HG03095 (cell line): ENCODE data around the gene IL19.

Experiments
- ATAC-seq: cut with Tn5 transposase; IDR thresholded peaks from one replicate; pipeline ENCODE4 v1.9.1; 2021; ENCODE audit warnings: moderate library complexity; ENCODE audit not compliant: unreplicated experiment

IL19 gene

DNA sequence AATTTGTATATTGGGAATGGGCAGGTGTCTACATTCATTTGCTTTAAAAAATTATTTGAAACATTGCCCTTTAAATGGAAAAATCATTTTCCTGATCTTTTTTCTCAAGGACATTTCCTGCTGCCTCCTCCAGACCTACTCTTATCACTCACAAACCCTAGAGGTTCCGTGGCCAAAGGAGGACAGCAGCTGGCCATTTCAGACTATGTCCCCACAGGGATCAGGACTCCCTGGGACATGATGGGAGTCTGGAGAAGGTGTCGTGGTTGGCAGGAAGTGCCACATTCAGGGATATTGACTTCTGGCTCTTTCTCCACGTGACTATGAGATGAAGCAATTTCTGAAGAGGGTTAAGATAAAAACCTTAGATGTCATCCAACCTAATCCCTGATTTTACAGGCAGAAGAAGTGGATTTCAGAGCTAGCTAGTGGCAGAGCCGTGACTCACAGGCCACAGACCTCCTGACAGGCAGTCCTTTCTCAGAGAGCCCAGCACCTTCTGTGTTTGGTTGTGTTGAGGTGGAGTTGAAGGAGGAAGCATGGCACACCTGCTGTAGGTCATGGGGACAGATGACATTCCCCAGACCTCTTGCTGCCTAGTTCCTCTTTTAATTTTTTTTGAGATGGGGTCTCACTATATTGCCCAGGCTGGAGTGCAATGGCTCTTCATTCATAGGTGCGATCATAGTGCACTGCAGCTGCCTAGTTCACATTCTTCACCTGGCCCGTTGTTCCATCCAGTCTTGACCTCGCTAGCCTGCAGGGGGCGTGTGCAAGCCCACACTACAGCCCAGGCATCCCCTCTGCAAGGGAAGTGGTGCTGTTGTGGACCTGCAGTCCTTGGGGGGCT is 27.2 kb downstream of the IL19 start:
- ATAC-seq = no peak

DNA sequence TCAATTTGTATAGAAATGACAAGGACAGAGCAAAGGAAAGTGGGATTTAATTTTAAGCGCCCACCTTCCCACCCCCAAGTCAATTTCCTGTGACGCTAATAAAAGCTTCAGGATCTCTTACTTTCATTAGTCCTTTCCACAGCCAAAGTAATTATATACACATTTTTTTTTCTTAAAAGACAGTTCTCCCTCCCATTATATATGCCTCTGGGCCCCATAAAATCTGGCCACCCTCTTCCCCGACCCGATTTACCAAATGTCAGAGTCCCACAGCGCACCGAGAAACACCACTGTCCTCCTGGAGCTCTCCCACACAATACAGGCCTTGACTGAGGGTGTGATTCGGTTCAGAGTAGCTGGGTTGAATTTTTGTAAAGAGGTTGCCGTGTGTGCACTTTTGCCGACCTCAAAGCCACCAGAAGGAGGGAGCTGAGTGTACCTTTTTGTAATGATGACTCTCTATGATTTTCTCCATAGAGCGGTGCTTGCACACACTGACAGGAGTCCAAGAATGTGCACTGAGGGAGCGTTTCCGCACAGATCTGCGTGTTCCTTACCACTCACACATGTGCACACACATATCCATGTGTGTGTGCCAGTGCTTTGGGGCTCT is 27.9 kb downstream of the IL19 start:
- no peak for ATAC-seq

DNA sequence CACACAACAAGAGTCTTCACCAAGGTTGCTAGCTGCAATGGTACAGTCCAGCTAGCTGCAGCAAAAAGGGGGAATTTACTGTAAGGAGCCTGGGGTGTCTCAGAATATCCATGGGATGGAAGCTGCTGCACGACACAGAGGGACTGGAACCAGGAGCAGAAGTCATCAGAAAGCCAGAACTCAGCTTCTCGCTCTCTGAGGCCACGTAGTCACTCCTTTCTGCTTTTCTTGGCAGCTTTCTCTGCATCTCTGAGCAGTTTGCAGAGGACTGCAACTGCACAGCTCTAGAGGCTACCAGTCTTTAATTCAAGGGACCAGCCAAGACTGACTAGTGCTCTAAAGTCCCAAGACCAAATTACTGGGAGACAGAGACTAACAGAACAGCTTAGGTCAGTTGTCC is 28.7 kb downstream of the IL19 start:
- no peak for ATAC-seq

DNA sequence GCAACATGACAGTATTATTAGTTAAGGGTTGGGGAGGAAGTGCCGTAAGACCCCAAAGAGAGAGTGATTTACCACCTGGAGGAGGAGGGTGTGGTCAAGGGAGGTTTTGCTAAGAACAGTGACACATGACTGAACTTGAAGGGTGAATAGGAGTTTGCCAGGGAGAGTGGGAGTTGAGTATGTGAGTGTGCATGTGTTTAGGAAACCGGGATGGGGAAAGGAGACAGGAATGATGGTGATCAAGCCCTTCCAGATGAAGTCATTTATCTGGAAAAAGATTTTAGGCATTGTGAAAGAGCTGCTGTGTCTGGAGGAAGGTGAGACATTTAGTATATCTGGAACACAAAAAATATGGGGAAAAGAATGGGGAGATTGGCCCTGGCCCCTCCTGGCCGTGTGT is 29.8 kb downstream of the IL19 start:
- no peak for ATAC-seq

DNA sequence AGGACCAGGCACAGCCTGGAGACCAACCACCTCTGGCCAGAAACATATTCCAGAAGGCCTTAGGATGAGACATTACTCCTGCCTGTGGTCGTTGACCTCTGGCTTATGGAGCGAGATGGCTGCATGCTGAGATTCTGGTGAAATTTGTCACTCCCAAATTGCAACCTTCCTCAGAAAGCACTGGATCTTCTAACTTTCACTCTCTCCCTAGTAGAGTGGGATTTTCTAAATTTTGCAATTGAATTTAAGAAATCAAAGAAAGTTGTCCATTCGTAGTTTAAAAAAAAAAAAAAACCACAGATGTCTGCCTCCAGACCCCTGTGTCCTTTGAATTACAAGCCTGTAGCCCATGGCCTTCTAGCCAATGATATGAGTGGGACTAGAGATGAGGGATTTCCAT is 30.3 kb downstream of the IL19 start:
- no peak for ATAC-seq

DNA sequence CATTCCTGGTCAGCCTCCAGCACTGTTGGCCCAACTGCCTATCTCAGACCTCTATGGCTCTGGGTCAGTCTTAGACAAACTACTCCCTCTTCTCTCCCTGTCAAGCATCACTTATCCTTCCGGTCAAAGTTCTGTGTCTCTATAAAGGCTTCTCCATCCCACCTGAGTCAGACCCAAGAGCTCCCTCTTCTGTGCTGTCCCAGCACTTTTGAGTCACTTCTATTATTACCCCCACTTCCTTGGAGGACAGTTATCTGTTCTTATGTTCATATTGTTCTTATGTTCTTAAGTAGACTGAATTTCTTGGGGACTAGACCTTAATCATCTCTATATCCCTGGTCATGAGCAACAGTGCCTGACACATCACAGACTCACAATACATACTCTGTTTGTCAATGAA is 30.9 kb downstream of the IL19 start:
- no peak for ATAC-seq

DNA sequence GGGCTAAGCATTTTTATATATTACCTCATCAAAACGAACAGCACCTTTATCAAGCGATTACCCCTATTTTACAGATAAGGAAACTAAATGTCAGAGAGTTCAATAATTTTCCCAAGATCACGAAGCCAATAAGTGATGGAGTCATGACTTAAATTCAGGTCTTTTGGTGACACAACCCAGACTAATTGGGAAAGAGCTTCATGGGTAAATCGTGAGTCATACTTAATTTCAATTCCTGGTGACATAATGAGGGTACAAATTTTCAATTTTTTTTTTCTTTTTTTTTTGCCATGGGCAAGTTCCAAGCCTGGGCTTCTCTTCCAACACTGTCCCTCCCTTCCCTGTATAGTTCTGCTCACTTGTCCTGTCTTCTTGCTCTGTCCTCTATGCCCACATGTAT is 31.8 kb downstream of the IL19 start:
- no peak for ATAC-seq

DNA sequence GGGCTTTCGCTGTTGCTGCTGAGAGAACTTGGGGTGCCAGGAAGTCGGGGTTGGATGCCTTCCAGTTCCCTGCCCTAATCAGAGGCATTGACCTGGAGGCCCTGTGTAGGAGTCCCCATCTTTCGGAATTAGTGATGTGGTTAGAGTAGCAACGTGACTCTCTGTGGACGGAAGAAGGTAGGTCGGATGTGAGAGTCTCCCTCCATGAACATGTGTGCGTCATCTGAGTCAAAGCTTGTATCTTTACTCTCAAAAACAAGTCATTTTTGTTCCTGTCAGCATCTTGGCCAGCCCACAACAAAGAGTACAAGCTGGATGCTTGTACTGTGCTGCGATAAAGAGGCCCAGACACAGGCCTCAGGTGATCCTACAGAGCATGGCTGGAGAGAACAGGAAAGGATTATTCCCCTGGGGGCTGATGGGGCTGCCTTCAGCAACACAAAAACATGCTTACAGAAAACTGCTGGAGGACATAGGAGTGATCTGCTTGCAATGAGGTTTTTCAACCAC is 32.7 kb downstream of the IL19 start:
- peak; percentile 97 for ATAC-seq

DNA sequence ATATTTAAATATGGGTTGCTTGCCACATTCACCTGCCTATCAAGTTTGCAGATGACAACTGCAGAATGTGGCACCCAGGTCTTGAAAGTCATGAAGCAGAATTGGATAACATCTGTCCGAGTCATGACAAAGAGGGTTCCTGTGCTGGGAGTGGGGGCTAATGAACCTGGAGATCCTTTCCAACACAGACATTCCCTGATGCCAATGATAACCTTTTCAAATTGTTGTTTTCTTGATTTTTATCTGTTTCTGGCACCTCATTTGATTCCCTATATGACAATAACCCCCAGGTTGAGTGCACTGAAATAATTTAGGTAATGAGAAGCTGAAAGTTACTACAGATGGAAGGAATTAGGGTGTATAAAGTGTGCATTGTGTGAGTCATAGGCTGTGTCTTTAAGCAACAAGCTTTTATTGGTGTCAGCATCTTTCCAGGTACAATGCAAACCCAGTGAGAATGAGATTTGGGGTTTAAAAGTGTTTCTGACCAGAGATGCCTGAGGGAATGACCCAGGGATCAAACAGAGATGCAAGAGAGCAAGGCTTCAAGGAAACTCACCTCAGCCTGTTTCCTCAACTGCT is 33.7 kb downstream of the IL19 start:
- no peak for ATAC-seq

DNA sequence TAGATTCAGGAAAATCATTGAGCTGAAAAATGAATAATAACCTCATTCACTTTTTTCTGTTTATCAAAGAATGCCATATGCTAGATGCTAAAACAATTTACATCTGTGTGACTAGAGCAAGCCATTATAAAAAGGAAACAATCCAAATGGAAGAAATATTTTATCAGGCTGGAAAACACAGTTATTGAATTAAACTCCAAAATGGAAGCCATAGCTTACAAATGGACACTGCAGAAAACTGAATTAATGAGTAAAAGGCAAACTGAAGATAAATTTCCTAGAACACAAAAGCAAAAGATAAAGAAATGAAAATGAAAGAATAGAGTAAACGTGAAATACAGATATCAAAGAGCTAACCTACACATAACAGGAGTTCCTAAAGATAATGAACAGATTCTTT is 34.8 kb downstream of the IL19 start:
- ATAC-seq = no peak

DNA sequence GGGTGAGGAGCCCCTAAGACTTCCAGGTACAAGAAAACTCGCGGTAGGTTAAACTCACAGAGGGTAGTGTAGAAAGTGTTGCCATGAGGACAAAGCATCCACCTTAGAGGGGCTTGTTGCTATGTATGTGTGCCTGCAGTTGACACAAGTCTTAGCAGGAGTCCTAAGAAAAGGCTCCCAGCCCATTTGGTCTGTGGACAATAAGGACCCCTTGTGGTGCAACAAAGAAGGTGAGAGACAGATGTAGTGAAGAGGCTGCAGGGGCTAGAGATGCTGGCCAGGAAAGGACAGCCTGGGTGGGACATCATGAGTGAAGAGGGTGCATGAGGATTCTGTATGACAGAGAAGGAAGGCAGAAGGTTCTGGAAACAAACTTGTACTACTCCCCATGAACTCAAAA is 38.0 kb downstream of the IL19 start:
- peak; percentile 57 for ATAC-seq

DNA sequence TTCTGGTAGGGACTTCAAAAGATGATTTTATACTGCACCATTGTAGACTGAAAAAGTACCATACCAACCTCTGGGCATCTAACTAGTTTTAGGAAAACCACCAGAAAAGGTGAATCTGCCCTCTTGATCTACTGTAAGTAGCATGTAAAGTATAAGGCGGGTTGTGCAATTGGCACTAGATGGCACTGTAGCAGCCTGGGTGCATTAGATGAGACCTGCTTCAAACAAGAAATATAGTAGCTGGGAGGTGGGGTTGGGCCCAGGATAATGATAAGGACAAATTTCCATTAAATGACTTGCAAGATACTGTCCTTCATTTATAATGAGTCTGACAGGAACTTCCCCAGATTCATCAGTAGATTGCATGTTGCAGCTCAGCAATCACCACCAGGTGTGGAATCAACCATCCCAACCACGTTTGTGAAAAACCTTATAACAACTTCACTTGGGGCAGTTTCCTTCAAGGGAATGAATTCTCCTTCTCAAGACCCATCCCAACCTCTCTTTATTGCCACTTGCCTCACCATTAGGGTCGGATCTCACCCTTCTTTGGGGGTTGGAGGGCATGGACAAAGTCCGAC is 39.0 kb downstream of the IL19 start:
- ATAC-seq = no peak

DNA sequence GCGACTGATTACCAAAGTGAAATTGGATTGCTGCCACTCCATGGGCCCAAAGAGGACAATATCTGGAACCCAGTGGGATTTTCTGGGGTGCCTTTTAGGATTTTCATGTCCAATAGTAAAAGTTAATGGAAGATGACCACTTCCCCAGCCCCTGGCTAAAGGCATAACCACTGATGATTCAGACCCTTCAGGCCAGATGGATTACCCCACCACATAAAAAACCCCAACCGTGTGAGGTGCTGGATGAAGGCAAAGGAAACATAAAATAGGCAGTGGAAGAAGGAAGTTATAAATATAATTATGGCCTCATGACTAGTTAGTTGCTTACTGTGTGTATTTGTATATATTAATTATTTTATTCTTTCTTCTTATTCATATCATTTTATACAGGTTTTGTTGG is 41.9 kb downstream of the IL19 start:
- ATAC-seq = no peak

DNA sequence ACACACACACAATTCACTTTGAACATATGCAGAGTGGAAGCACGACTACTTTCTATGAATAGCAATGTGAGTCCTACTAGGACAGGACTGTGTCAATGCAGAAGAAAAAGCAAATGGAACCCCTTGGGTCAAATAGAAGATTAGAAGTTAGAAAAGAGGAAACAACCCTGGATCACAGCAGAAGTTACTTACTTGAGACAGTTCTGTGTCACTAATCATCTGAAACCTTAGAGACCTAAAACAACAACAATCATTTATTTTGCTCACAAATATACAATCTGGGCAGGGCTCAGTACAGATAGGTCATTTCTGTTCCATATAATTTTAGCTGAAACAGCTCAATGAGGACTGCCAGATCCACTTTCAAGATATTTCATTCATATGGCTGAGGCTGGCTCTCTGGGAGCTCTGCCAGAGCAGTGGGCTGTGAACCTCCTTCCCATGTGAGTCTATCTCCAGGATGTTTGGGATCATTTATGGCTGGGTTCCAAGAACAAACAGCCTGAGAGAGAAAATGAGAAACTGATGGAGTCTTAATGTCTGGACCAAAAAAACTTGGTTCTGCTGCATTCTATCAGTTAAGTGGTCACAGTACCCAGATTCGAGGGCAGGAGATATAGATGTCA is 44.3 kb downstream of the IL19 start:
- no peak for ATAC-seq

DNA sequence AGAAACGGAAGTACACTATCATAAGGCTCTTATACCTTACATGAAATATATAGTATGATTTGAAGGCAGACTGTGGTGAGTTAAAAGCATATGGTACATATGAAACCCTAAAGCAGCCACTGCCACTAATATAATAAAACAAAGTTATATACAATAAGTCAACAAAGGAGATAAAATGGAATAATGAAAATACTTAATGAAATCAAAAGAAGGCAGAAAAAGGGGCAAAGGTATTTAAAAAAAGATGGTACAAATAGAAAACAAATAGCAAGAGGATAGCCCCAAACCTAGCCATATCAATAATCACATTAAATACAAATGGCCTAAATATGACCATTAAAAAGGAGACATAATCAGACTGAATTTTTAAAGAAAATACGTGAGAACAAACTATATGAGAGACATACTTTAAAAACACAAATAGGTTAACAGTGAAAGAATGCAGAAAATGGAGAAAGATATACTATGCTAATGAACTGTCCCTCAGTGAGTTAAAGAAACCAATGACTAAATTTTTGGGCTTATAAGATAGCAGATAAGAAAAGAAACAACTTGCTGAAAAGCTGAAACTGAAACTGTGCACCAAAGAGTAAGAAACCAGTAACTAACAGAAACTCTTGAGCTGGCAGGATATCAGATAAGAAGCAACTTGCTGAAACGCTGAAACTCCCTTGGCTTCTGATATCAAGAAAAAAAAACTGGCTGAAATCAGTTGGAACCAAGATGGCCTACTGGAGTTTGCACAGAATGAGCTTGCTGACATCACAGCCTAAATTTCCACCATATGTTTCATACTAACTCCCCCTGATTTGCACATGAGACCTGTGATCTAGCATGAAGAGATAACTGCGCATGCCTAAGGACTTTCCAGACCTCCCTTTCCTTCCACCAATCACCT is 46.1 kb downstream of the IL19 start:
- ATAC-seq = peak; percentile 59

DNA sequence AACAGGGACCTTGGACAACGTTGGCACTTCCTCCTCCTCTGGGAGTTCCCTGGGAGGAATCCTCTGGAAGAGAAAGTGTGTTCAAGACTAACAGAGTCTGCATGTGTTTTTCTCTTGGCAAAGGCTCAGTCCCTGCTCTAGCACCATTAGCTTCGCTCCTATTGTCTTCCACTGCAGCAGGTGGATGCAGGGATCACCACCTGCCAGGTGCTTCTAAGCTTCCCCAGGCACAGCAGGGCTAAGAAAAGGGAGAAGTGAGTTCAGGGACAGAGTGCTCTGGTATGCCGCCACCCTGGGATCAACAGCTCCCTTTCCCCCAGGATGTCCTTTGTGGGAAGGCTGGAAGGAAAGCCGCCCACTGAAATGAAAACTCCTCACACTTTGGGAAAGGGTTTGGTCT is 50.9 kb downstream of the IL19 start:
- ATAC-seq = no peak

DNA sequence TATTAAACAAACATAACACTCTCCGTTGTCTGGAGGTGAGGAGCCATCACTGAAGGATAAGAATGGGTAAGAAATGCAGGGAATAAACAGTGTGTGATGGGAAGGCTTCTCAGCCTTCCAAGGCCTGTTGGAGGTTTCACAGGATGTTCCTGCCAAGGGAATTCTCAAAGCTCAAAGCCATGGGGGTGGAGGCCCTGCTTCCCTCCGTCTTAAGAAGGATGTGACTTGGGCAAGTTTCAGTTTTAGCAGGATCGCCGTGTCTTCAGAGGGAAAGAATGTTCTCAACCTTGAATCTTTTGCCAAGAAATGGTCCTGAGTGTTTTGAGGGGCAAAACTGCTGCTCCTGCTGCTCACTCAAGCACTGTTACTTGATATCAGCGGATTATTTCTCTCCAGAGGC is 53.2 kb downstream of the IL19 start:
- no peak for ATAC-seq

DNA sequence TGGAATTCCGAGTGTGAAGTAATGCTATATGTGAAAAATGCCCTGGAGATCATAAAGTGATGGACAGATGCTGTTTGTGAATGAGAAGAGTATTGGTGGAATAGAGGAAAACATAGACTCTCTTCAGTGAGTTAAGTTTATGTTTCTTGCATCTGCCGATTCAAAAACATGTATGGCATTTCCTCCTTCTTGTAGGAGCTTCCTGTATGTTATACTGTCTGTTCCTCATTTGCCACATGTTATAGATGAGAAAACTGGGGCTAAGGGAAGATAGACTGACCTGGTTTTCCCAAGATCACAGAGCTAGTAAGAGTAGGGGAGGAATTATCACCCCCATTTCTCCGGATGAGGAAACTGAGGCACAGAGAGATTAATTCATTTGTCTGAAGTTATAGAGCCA is 53.8 kb downstream of the IL19 start:
- ATAC-seq = no peak

DNA sequence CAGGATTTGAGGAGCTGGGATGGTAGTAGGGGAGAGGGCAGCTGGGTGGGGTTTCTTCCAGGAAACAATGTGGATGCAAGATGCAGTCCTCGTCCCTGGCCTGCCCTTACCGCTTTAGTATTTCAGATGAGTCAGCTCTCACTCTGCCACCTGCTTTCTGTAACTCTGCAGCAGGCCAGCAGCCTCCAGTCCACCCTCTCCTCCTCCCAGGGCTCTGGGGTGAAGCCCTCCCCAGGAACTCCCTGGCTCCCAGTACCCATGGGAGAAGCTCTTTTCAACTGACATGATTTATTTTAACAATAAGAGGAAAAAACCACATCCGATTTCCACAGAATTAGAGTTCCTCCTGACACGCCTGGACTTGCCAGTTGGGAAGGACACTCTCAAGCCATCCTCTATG is 55.8 kb downstream of the IL19 start:
- ATAC-seq = no peak

DNA sequence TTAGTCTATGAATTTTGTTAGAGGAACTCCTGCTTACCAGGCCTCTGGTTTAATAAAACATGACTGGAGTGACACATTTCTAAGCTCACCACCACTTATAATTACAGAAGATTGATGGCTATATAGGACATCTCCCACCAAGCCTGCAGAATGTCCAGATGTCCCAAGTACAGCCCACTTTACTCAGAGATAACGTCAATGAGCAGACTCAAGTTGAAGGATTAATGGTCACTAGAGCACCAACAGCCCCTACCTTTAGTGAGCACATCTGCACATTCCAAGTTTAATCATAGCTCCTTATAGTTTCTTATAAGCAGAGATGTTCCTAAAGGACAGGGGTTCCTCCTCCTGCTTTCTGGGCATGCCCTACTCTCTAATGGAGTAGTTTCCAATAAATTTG is 57.5 kb downstream of the IL19 start:
- no peak for ATAC-seq
